ENCODE measurements around the gene KDM4E. TPM values are rescaled to one million over a fixed set of nuclear protein-coding genes. Genes with fewer than 3 reads are reported as not detected.
"Not testable (repeated sequence)": the region's sequence is repeated elsewhere in the genome, so short reads cannot be mapped to it uniquely, and the experiment has no call there.

The KDM4E gene
- not detected for total RNA-seq
- long read RNA-seq, result 0 reads

DNA sequence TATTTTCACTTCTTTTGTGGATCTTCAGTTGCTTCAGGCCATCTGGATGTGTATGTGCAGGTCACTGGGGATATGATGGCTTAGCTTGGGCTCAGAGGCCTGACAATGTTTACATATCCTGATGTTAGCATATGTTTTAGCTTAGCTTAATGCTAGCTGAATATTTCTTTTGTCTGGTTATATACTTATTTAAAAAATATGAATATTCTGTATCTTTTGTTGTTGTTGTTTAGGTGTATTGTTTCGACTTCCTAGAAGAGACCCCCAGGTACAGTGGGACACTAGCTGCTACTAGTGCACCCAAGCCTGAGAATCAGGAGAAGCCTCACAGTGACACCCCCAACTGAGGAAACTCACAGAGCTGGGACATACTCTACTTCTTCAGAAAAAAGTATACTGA lies at the start of gene KDM4E:
Gene KDM4E (plus strand): TSS at position 301 of the 400 bp plus-strand sequence. CDS start 300 bp downstream, outside the sequence.
- no peak for DNase-seq (ENCODE audit: low spot score)
- intact Hi-C loops (cut with DNase I), result no loop called here

- no peak for DNase-seq (ENCODE audit: low spot score)
- intact Hi-C loops (cut with DNase I), result loop anchor here (10.0 kb wide), 2 partner anchors 89 to 169 kb away; partner anchors contain the start of gene SRSF8
These were observed 49.5 kb upstream of the KDM4E start for GRCh38 chr11:94975599-94975998.

DNA sequence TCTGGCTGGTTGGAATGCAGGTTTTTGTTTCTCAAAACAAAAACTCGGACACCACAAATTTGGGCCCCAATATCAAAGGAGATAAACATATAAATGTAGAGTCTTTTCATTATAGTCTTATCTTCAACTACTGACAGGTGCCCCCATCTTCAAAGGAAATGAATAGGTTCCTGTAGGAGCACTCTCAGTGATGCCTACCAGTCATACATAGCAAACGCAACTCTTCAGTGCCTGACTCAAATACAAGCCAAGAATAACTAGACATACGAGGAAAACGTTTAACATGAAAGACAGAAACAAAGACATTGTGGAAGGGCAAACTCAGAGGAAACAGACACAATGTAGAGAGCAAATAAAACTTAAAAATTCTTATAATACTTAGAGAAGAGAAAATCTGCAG lies 37.7 kb upstream of the KDM4E start:
- intact Hi-C loops (cut with DNase I), result no loop called here
- no peak for DNase-seq (ENCODE audit: low spot score)

DNA sequence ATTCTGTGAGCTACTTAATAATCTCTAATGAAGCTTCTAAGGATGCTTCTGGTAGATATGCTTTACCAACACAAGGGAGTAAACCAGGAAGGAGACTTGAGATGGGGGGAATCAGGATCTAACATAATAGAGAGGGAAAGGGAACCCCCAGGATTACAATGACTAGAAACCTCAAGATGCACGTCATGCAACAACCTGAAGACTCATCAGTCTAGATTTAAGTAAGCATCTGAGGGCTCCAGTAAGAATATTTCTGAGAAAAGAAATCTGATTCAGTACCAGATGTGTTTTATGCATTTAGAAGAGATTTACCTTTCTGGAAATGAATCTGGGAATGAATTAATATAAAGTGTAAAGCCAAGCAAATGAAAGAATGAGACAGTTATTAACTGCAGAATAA lies 36.3 kb upstream of the KDM4E start:
- intact Hi-C loops (cut with DNase I), result no loop called here

GRCh38 chr11:94993400-94993943 lies 31.6 kb upstream of the KDM4E start:
- no peak for DNase-seq (ENCODE audit: low spot score)
- intact Hi-C loops (cut with DNase I), result no loop called here

More for the DNA sequence above, 36.3 kb upstream of the KDM4E start:
- DNase-seq (ENCODE audit: low spot score), result no peak

DNA sequence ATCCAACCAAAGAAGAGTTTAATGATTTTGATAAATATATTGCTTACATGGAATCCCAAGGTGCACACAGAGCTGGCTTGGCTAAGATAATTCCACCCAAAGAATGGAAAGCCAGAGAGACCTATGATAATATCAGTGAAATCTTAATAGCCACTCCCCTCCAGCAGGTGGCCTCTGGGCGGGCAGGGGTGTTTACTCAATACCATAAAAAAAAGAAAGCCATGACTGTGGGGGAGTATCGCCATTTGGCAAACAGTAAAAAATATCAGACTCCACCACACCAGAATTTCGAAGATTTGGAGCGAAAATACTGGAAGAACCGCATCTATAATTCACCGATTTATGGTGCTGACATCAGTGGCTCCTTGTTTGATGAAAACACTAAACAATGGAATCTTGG lies 27.6 kb upstream of the KDM4E start:
- DNase-seq (ENCODE audit: low spot score), result no peak
- intact Hi-C loops (cut with DNase I), result no loop called here

DNA sequence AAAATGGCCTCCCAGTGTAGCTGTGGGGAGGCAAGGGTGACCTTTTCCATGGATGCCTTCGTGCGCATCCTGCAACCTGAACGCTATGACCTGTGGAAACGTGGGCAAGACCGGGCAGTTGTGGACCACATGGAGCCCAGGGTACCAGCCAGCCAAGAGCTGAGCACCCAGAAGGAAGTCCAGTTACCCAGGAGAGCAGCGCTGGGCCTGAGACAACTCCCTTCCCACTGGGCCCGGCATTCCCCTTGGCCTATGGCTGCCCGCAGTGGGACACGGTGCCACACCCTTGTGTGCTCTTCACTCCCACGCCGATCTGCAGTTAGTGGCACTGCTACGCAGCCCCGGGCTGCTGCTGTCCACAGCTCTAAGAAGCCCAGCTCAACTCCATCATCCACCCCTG lies 26.8 kb upstream of the KDM4E start:
- intact Hi-C loops (cut with DNase I), result no loop called here
- DNase-seq (ENCODE audit: low spot score), result no peak

GRCh38 chr11:95003716-95004115 lies 21.3 kb upstream of the KDM4E start:
- DNase-seq (ENCODE audit: low spot score), result no peak
- intact Hi-C loops (cut with DNase I), result no loop called here

DNA sequence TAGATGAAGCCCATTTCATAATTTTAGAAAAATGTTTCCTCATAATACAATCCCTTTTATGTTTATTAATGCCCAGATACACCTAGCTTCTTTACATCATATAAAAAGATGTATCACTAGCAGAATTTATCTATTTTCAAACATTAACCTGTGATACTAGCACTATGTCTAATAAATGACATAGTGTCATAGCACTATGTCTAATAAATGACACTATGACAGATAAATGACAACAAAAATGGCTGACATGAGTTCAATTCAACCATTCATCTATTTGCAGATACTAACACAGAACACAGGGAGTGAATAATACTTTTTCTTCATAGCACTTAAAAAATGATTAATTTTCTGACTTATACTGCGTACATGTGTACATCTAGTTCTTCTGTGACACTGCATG lies 19.4 kb upstream of the KDM4E start:
- intact Hi-C loops (cut with DNase I), result no loop called here
- no peak for DNase-seq (ENCODE audit: low spot score)

GRCh38 chr11:95011376-95011775 lies 13.7 kb upstream of the KDM4E start:
- no peak for DNase-seq (ENCODE audit: low spot score)

GRCh38 chr11:95014184-95014821 lies 10.8 kb upstream of the KDM4E start:
- intact Hi-C loops (cut with DNase I), result no loop called here
- no peak for DNase-seq (ENCODE audit: low spot score)

More at GRCh38 chr11:95011376-95011775, 13.7 kb upstream of the KDM4E start:
- intact Hi-C loops (cut with DNase I), result no loop called here

GRCh38 chr11:95016139-95016538 lies 8.9 kb upstream of the KDM4E start:
- no peak for DNase-seq (ENCODE audit: low spot score)
- intact Hi-C loops (cut with DNase I), result no loop called here

- intact Hi-C loops (cut with DNase I), result not testable (repeated sequence)
These were observed 3.6 kb upstream of the KDM4E start for GRCh38 chr11:95021468-95021867.

DNA sequence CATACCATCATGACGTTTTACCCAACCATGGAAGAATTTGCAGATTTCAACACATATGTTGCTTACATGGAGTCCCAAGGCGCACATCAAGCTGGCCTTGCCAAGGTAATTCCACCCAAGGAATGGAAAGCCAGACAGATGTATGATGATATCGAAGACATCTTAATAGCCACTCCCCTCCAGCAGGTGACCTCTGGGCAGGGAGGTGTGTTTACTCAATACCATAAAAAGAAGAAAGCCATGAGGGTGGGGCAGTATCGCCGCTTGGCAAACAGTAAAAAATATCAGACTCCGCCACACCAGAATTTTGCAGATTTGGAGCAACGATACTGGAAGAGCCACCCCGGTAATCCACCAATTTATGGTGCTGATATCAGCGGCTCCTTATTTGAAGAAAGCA lies 536 bp downstream of the KDM4E start:
- intact Hi-C loops (cut with DNase I); DNase-seq (ENCODE audit: low spot score): not testable (repeated sequence)

More at GRCh38 chr11:95021468-95021867, 3.6 kb upstream of the KDM4E start:
- DNase-seq (ENCODE audit: low spot score), result not testable (repeated sequence)

DNA sequence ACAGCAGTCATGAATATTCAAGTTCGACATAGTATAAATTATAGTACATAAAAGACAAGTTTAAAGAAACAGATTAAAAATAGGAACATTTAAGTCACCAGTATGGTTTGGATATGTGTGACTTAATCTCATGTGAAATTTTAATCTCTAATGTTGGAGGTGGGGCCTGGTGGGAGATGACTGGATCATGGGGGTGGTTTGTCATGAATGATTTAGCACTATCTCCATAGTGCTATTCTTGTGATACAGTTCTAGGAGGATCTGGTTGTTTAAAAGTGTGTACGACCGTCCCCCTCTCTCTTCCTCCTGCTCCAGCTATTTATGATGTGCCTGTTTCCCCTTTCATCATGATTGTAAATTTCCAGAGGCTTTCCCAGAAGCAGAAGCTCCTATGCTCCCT lies 3.3 kb downstream of the KDM4E start:
- intact Hi-C loops (cut with DNase I), result no loop called here
- no peak for DNase-seq (ENCODE audit: low spot score)

- DNase-seq (ENCODE audit: low spot score), result no peak
- intact Hi-C loops (cut with DNase I), result no loop called here
These were observed 8.0 kb downstream of the KDM4E start for GRCh38 chr11:95033051-95033450.

DNA sequence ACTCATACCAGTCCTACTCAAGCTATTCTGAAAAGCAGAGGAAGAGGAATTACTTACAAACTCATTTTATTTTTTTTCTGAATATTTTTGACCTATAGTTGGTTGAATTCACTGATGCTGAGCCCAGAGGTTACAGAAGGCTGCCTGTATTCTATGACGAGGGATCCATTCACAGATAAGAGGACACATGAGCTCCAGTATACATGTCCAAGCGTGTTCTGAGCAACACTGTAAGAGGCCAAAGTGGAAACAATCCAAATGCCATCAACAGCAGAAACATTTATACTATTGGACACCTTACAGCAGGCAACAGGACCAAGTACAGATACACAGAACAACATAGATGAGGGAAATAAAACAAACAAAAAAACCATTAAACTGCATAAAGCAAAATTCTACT lies 10.3 kb downstream of the KDM4E start:
- no peak for DNase-seq (ENCODE audit: low spot score)
- intact Hi-C loops (cut with DNase I), result no loop called here

GRCh38 chr11:95037356-95038035 lies 12.4 kb downstream of the KDM4E start:
- DNase-seq (ENCODE audit: low spot score); intact Hi-C loops (cut with DNase I): not testable (repeated sequence)

DNA sequence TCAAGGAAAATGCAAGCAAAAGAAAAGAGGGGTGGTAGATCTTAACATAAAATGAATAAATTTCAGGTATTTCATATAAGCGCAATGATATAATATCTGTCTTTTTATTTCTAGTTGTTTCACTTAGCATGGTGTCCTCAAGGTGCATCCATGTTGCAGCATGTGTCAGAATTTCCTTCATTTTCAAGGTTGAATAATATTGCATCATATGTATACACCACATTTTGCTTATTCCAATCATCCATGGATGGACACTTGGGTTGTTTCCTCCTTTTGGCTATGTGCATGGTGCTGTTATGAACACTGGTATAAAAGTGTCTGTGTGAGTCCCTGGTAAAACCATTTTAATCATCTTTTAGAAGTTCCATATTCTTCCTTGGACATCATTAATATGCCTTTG lies 17.2 kb downstream of the KDM4E start:
- intact Hi-C loops (cut with DNase I), result no loop called here

DNA sequence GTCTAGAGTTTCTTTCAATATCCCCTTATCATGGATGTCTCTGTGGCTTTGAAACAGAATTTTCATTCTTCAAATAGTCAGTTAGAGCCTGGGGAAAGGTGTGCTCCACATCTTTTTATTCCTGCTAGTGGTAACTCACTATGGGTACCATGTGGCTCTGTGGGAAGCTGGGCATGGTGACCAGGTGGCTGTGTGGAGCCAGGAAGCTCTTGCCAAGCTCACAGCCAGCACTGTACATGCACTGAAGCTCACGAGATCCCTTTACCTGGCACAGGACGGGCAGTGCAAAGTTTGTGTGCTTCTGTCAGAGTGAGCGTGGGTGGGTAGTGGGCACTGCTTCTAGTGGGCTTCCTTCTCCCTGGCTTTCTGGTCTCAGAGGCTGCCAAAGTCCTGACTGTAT lies 17.8 kb downstream of the KDM4E start:
- DNase-seq (ENCODE audit: low spot score), result no peak
- intact Hi-C loops (cut with DNase I), result no loop called here

More for the DNA sequence above, 17.2 kb downstream of the KDM4E start:
- DNase-seq (ENCODE audit: low spot score), result no peak

- no peak for DNase-seq (ENCODE audit: low spot score)
These were observed 19.0 kb downstream of the KDM4E start for GRCh38 chr11:95044010-95044409.

More at GRCh38 chr11:95044010-95044409, 19.0 kb downstream of the KDM4E start:
- intact Hi-C loops (cut with DNase I), result no loop called here
